Measurements from ENCODE around the gene NANOS2.
A peak's percentile ranks its signal among the peaks of the same experiment; 100 is the strongest.

NANOS2 gene

DNA sequence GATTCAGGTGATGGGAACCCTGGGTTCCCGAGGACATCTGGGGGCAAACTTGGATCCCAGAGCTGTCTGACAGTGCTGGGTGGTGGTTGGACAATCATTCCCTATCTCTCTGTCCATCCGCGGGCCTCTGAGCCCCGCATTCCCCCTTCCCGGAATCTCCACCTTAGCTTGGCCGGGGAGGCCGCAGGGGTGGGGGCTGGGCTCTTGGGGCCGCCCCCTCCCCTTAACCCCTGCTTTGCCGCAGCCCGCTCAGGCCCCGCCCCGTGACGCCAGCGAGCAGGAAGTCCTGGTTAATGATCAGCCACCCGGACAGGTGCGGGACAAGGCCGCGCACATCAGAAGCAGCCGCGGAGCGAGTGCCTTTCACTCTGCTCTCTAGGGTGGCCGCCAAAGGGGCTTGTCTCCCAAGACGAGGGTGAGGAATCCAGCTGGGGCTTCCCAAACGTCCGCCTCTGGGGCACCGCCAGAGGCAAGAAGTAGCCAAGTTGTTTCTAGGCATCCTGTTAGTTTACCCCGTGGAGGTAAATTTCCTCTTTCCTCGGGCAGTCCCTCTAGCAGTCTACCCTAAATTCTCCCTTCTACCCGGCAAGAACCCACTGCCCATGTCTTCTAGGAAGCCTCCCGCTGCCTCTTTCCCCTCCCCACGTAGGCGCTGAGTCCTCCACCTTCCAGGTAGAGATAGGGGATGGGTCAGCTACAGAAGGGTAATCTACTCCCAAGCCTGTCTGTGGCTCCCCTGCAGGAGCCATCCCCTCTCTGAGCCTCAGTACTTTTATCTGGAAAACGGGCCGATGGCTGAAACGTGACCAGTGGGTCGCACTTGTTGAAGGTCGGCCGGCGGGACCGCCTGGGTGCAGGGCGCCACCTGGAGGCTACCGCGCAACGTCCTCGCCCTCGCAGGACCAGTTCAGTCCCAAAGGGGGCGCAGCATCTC lies 31.7 kb downstream of the NANOS2 start:
- Histone ChIP-seq H3K27me3 (ENCODE audit: control insufficient read depth in 1 of 2, insufficient read depth in 2 of 2, low read length in 2 of 2) (peaks cover 0 to 6% of the 10 kb centered on the region in 2 donors), H3K4me3 (ENCODE audit: low read length in 2 of 2) (peak overlapping the region; percentile 25 to 60), H3K27ac (ENCODE audit: low read length) (no peak overlapping the region), H3K9ac (ENCODE audit: low read length in 2 of 2) (peak overlapping the region; percentile 50 to 62), H3K9me3 (ENCODE audit: control insufficient read depth in 2 of 2, low read length in 2 of 2) (no peaks in the 10 kb centered on the region), H3K36me3 (ENCODE audit: control insufficient read depth in 2 of 2, insufficient read depth in 2 of 2, low read length in 2 of 2) (peaks cover 0 to 2% of the 10 kb centered on the region in 2 donors), H3K4me1 (ENCODE audit: control insufficient read depth, insufficient read depth, low read length) (peaks cover 46% of the 10 kb centered on the region)

DNA sequence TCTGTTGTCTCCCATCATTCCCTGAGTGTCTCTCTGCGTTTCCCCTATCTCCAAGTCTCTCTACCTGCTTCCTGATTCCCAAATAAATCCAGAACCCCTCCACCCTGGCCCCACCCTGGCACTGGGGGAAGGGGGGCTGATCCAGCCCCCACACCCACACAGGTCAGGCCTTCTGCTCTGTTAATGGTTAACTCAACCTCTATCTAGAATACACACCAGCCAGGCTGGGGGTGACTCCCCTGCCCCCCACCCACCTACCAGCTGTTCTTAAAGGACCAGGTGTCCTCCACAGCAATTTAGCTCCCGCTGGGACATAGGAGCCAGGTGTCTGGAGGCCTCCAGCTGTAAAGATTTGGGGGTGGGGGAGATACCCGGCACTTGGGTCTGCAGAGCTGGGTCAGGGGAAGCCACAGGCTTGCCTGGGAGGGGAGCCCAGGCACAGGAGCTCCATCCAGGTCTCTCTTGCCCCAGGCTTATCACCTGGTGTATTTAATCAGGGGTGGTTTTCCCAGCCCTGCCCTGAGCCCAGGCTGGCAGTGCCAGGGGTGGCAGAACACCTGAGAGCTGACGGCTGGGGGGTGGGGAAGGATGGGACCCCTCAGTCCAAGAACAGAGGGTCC lies 32.6 kb downstream of the NANOS2 start:
- Histone ChIP-seq H3K4me1 (ENCODE audit: control insufficient read depth, insufficient read depth, low read length) (peaks cover 45% of the 10 kb centered on the region), H3K4me3 (ENCODE audit: low read length in 2 of 2) (peak overlapping the region in 1 of 2 donors; percentile 60), H3K36me3 (ENCODE audit: control insufficient read depth in 2 of 2, insufficient read depth in 2 of 2, low read length in 2 of 2) (peaks cover 0 to 2% of the 10 kb centered on the region in 2 donors), H3K27ac (ENCODE audit: low read length) (no peak overlapping the region), H3K27me3 (ENCODE audit: control insufficient read depth in 1 of 2, insufficient read depth in 2 of 2, low read length in 2 of 2) (peaks cover 0 to 10% of the 10 kb centered on the region in 2 donors), H3K9me3 (ENCODE audit: control insufficient read depth in 2 of 2, low read length in 2 of 2) (no peaks in the 10 kb centered on the region), H3K9ac (ENCODE audit: low read length in 2 of 2) (peak overlapping the region; percentile 50 to 62)

DNA sequence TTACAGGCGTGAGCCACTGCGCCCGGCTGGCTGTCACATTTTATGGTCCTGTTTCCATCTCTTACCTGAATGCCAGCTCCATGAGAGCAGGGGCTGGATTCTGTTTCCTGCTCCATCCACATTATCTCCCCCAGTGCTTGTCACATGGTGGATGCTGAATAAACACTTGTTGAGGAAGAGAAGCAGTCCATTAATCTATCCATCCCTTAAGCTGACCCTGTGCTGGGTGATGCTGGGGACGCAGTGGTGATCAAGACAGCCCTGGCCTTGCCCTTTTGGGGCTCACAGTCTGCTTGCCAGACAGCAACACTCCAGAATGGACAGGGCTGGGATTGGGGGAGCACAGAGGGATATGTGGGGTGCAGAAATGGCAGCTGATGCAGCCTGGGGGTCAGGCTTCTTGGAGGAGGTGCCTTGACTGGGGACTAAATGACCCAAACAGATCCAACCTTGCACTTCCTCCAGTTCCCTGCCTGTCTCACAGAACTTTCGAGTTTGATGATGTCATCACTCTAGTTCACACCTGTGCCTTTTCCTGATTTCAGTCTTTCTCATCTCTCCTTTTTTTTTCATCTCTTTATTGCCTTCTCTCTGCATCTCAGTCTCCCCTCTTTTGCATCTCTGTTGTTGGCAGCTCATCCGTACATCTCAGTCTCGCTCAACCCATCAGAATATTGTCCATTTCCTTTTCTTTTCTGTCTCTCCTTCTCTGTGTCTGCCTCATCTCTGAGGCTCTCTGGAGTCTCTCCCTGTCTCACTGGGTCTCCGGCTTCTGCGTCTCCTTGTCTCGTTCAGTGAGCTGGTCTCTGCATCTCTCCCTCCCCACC lies 33.3 kb downstream of the NANOS2 start:
- Histone ChIP-seq H3K4me1 (ENCODE audit: control insufficient read depth, insufficient read depth, low read length) (peaks cover 45% of the 10 kb centered on the region), H3K36me3 (ENCODE audit: control insufficient read depth in 2 of 2, insufficient read depth in 2 of 2, low read length in 2 of 2) (peaks cover 0 to 2% of the 10 kb centered on the region in 2 donors), H3K27me3 (ENCODE audit: control insufficient read depth in 1 of 2, insufficient read depth in 2 of 2, low read length in 2 of 2) (peaks cover 2 to 10% of the 10 kb centered on the region in 2 donors), H3K4me3 (ENCODE audit: low read length in 2 of 2) (no peak overlapping the region), H3K27ac (ENCODE audit: low read length) (no peak overlapping the region), H3K9me3 (ENCODE audit: control insufficient read depth in 2 of 2, low read length in 2 of 2) (no peaks in the 10 kb centered on the region), H3K9ac (ENCODE audit: low read length in 2 of 2) (no peak overlapping the region)

DNA sequence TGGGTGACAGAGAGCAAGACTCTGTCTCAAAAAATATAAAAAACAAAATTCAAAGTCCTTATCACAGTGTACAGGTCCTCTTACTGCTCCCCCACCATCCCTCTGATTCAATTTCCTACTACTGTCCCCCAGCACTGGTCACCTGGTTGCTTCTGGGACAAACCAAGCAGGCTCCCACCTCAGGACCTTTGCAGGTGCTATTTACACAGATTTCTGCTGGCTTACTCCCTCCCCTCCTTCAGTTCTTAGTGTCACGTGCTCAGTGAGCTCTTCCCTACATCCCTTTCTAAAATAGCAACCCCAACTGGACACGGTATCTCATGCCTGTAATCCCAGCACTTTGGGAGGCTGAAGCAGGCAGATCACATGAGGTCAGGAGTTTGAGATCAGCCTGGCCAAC lies 34.6 kb downstream of the NANOS2 start:
- H3K4me1 ChIP-seq (ENCODE audit: control insufficient read depth, insufficient read depth, low read length): peaks cover 35% of the 10 kb centered on the region
- peaks cover 5 to 10% of the 10 kb centered on the region in 2 donors for H3K27me3 ChIP-seq (ENCODE audit: control insufficient read depth in 1 of 2, insufficient read depth in 2 of 2, low read length in 2 of 2)
- H3K27ac ChIP-seq (ENCODE audit: low read length): no peak overlapping the region
- H3K4me3 ChIP-seq (ENCODE audit: low read length in 2 of 2): no peak overlapping the region
- H3K9ac ChIP-seq (ENCODE audit: low read length in 2 of 2): no peak overlapping the region
- H3K9me3 ChIP-seq (ENCODE audit: control insufficient read depth in 2 of 2, low read length in 2 of 2): no peaks in the 10 kb centered on the region
- peaks cover 0 to 2% of the 10 kb centered on the region in 2 donors for H3K36me3 ChIP-seq (ENCODE audit: control insufficient read depth in 2 of 2, insufficient read depth in 2 of 2, low read length in 2 of 2)

DNA sequence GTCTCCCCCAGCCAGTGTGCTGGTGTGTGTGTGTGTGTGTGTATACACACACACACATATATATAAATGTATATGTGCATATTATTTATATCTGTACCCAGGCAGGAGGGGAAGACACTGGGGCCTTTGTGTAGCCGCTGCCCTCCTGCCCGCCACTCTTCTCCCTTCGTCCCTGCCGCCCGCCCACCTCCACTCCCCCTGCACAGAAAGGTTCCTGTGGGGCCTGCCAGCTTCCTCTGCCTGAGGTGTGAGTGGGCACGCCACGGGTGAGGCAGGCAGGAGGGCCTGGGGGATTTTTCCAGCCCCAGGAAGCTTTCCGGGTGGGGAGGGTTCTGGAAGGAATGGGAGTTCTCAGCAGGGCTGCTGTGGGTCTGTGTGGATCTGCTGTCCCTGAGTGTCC lies 35.5 kb downstream of the NANOS2 start:
- no peaks in the 10 kb centered on the region for H3K36me3 ChIP-seq (ENCODE audit: control insufficient read depth in 2 of 2, insufficient read depth in 2 of 2, low read length in 2 of 2)
- no peak overlapping the region for H3K27ac ChIP-seq (ENCODE audit: low read length)
- H3K27me3 ChIP-seq (ENCODE audit: control insufficient read depth in 1 of 2, insufficient read depth in 2 of 2, low read length in 2 of 2): peaks cover 5 to 10% of the 10 kb centered on the region in 2 donors
- H3K4me1 ChIP-seq (ENCODE audit: control insufficient read depth, insufficient read depth, low read length): peaks cover 26% of the 10 kb centered on the region
- no peak overlapping the region for H3K9ac ChIP-seq (ENCODE audit: low read length in 2 of 2)
- no peaks in the 10 kb centered on the region for H3K9me3 ChIP-seq (ENCODE audit: control insufficient read depth in 2 of 2, low read length in 2 of 2)
- no peak overlapping the region for H3K4me3 ChIP-seq (ENCODE audit: low read length in 2 of 2)

DNA sequence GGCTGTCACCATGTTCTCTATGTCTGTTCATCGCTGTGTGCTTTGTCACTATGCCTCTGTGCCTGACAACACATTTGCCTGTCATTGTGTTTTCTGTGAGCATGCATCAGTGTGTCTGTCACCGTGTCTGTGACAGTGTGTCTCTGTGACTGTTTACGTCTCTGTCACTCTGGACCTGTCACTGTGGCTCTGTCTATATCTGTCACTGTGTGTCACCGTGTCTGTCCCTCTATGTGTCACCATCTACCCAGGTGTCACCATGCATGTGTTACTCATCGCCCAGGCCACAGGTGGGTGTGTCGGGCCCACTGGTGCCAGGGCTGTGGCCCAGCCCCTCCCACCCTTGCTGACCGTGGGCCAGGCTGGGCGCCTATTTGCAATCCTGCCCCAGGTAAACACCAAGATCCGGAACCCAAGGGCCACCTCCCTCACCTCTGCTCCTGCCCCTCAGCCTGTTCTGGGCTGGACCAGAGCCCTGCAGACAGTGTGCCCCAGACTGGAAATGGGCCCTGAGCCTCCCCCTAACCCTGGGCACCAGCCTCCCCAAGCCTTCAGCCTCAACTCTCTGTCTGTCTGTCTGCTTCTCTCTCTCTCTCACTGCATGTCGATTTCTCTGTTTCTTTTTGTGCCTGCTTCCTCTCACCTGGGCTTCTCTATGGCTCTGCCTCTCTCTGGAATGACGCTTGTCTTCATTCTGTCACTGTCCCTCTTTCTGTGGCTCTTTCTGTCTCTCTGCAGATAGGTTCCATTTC lies 36.4 kb downstream of the NANOS2 start:
- Histone ChIP-seq H3K9me3 (ENCODE audit: control insufficient read depth in 2 of 2, low read length in 2 of 2) (no peaks in the 10 kb centered on the region), H3K4me3 (ENCODE audit: low read length in 2 of 2) (no peak overlapping the region), H3K4me1 (ENCODE audit: control insufficient read depth, insufficient read depth, low read length) (peaks cover 19% of the 10 kb centered on the region), H3K27me3 (ENCODE audit: control insufficient read depth in 1 of 2, insufficient read depth in 2 of 2, low read length in 2 of 2) (peaks cover 5 to 10% of the 10 kb centered on the region in 2 donors), H3K36me3 (ENCODE audit: control insufficient read depth in 2 of 2, insufficient read depth in 2 of 2, low read length in 2 of 2) (no peaks in the 10 kb centered on the region), H3K9ac (ENCODE audit: low read length in 2 of 2) (no peak overlapping the region), H3K27ac (ENCODE audit: low read length) (no peak overlapping the region)

DNA sequence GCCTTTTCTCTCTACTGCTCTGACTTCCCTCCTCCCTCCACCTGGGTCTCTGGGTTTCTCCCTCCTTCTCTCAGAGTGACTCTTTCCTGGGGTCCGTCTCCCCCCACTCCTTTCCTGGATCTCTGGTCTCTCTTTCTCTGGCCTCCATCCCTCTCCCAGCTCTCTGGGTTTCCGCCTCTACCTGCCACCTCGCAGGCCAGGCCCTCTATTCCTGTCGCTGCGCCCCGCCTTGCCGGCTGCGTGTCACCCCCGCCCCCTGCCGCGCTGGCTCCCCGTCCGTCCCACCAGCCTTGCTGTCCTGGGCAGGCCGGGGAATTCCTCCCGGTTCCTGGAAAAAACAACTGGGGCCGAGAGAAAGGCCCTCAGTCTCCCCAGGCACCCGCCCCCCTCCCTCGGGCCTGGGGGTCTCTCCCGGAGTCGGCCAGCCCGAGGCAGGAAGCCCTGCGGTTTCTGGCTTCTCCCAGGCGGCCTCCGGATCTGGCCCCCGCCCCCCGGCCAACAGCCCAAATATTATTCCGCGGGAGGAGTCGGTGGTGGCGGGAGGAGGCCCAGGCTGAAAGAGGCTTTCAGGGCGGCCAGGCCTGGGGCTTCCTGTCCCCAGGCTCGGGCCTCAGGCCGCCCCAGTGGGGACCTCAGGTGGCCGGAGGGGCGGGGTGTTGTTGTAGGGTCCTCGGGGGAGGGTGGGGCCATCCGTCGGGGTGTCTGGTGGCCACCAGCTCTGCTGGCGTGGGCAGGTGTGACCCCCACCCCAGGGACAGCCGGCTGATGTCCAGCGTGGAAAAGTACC lies 38.0 kb downstream of the NANOS2 start:
- H3K27me3 ChIP-seq (ENCODE audit: control insufficient read depth in 1 of 2, insufficient read depth in 2 of 2, low read length in 2 of 2): peaks cover 5 to 10% of the 10 kb centered on the region in 2 donors
- H3K4me3 ChIP-seq (ENCODE audit: low read length in 2 of 2): peak overlapping the region in 1 of 2 donors; percentile 8
- no peak overlapping the region for H3K27ac ChIP-seq (ENCODE audit: low read length)
- H3K9ac ChIP-seq (ENCODE audit: low read length in 2 of 2): peak overlapping the region; percentile 35 to 36
- H3K36me3 ChIP-seq (ENCODE audit: control insufficient read depth in 2 of 2, insufficient read depth in 2 of 2, low read length in 2 of 2): no peaks in the 10 kb centered on the region
- peaks cover 6% of the 10 kb centered on the region for H3K4me1 ChIP-seq (ENCODE audit: control insufficient read depth, insufficient read depth, low read length)
- H3K9me3 ChIP-seq (ENCODE audit: control insufficient read depth in 2 of 2, low read length in 2 of 2): no peaks in the 10 kb centered on the region

DNA sequence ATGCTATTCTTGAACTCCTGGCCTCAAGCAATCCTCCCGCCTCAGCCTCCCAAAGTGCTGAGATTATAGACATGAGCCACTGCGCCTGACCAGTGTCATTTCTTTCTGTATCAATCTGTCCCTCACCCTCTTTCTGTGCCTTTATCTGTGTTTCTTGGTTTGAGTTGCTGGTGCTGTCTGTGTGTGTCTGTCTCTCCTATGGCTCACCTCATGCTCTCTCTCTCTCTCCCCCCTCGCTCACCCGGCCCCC lies 38.5 kb downstream of the NANOS2 start:
- Histone ChIP-seq H3K4me3 (ENCODE audit: low read length in 2 of 2) (no peak overlapping the region), H3K9me3 (ENCODE audit: control insufficient read depth in 2 of 2, low read length in 2 of 2) (no peaks in the 10 kb centered on the region), H3K36me3 (ENCODE audit: control insufficient read depth in 2 of 2, insufficient read depth in 2 of 2, low read length in 2 of 2) (no peaks in the 10 kb centered on the region), H3K27me3 (ENCODE audit: control insufficient read depth in 1 of 2, insufficient read depth in 2 of 2, low read length in 2 of 2) (peaks cover 5 to 10% of the 10 kb centered on the region in 2 donors), H3K9ac (ENCODE audit: low read length in 2 of 2) (peak overlapping the region; percentile 35 to 36), H3K4me1 (ENCODE audit: control insufficient read depth, insufficient read depth, low read length) (peaks cover 6% of the 10 kb centered on the region), H3K27ac (ENCODE audit: low read length) (no peak overlapping the region)

DNA sequence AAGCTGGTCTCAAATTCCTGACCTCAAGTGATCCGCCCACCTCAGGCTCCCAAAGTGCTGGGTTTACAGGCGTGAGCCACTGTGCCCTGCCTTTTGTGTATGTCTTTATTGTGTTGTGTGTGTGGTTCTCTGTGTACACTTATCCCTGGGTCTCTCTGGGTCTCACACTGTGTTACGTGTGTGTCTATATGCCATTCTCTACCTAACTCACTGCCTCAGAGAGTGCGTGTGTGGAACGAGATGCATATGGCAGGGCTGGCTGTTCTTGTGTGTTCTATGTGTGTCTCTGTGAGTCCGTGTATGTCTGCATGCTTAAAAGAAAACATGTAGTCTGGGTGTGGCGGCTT lies 40.0 kb downstream of the NANOS2 start:
- Histone ChIP-seq H3K27me3 (ENCODE audit: control insufficient read depth in 1 of 2, insufficient read depth in 2 of 2, low read length in 2 of 2) (peaks cover 5 to 10% of the 10 kb centered on the region in 2 donors), H3K36me3 (ENCODE audit: control insufficient read depth in 2 of 2, insufficient read depth in 2 of 2, low read length in 2 of 2) (no peaks in the 10 kb centered on the region), H3K4me1 (ENCODE audit: control insufficient read depth, insufficient read depth, low read length) (peaks cover 6% of the 10 kb centered on the region), H3K9me3 (ENCODE audit: control insufficient read depth in 2 of 2, low read length in 2 of 2) (no peaks in the 10 kb centered on the region), H3K4me3 (ENCODE audit: low read length in 2 of 2) (no peak overlapping the region), H3K27ac (ENCODE audit: low read length) (no peak overlapping the region), H3K9ac (ENCODE audit: low read length in 2 of 2) (no peak overlapping the region)
